ENCODE data around the gene SLC7A10. TPM values are rescaled to one million over a fixed set of nuclear protein-coding genes. Genes with fewer than 3 reads are reported as not detected.

The SLC7A10 gene
- total RNA-seq, 1 donor from 2014 or later = not detected

- Mint-ChIP-seq H3K27ac (no peak overlapping the region), H3K4me3 (ENCODE audit: low read depth) (no peak overlapping the region)
- intact Hi-C loops (cut with micrococcal nuclease) = no loop called here
Measured at GRCh38 chr19:33240181-33240771, 14.6 kb upstream of the SLC7A10 start.

GRCh38 chr19:33239223-33239975 is 13.7 kb upstream of the SLC7A10 start:
- no peaks in the 10 kb centered on the region for H3K36me3 Mint-ChIP-seq (ENCODE audit: low read depth)
- no peak overlapping the region for H3K4me3 Mint-ChIP-seq (ENCODE audit: low read depth)
- H3K4me1 Mint-ChIP-seq (ENCODE audit: low read depth) = peaks cover 3% of the 10 kb centered on the region
- H3K27ac Mint-ChIP-seq = no peak overlapping the region
- DNase-seq (ENCODE audit: low spot score) = no peak
- H3K9me3 Mint-ChIP-seq = no peaks in the 10 kb centered on the region
- no peaks in the 10 kb centered on the region for H3K27me3 Mint-ChIP-seq (ENCODE audit: low read depth)
- intact Hi-C loops (cut with micrococcal nuclease) = no loop called here

More at GRCh38 chr19:33240181-33240771, 14.6 kb upstream of the SLC7A10 start:
- Mint-ChIP-seq H3K4me1 (ENCODE audit: low read depth) (peaks cover 3% of the 10 kb centered on the region), H3K9me3 (peaks cover 3% of the 10 kb centered on the region), H3K27me3 (ENCODE audit: low read depth) (no peaks in the 10 kb centered on the region), H3K36me3 (ENCODE audit: low read depth) (no peaks in the 10 kb centered on the region)
- DNase-seq (ENCODE audit: low spot score) = no peak

- Mint-ChIP-seq H3K4me3 (ENCODE audit: low read depth) (no peak overlapping the region), H3K27me3 (ENCODE audit: low read depth) (no peaks in the 10 kb centered on the region)
- intact Hi-C loops (cut with micrococcal nuclease) = no loop called here
Measured at GRCh38 chr19:33238481-33239149, 13.0 kb upstream of the SLC7A10 start.

GRCh38 chr19:33236696-33237390 is 11.2 kb upstream of the SLC7A10 start:
- DNase-seq (ENCODE audit: low spot score) = no peak
- H3K4me1 Mint-ChIP-seq (ENCODE audit: low read depth) = peaks cover 3% of the 10 kb centered on the region
- H3K4me3 Mint-ChIP-seq (ENCODE audit: low read depth) = no peak overlapping the region
- intact Hi-C loops (cut with micrococcal nuclease) = no loop called here
- H3K27me3 Mint-ChIP-seq (ENCODE audit: low read depth) = no peaks in the 10 kb centered on the region
- H3K9me3 Mint-ChIP-seq = no peaks in the 10 kb centered on the region
- no peaks in the 10 kb centered on the region for H3K36me3 Mint-ChIP-seq (ENCODE audit: low read depth)
- H3K27ac Mint-ChIP-seq = no peak overlapping the region

More at GRCh38 chr19:33238481-33239149, 13.0 kb upstream of the SLC7A10 start:
- H3K27ac Mint-ChIP-seq = no peak overlapping the region
- DNase-seq (ENCODE audit: low spot score) = no peak
- H3K36me3 Mint-ChIP-seq (ENCODE audit: low read depth) = no peaks in the 10 kb centered on the region
- H3K4me1 Mint-ChIP-seq (ENCODE audit: low read depth) = peaks cover 3% of the 10 kb centered on the region
- H3K9me3 Mint-ChIP-seq = no peaks in the 10 kb centered on the region

GRCh38 chr19:33235996-33236350 is 10.3 kb upstream of the SLC7A10 start:
- intact Hi-C loops (cut with micrococcal nuclease) = loop anchor here (1.0 to 2.0 kb wide), 2 partner anchors 67 to 170 kb away; partner anchors contain the start of gene CEBPA
- Mint-ChIP-seq H3K27me3 (ENCODE audit: low read depth) (no peaks in the 10 kb centered on the region), H3K9me3 (no peaks in the 10 kb centered on the region), H3K4me1 (ENCODE audit: low read depth) (peaks cover 3% of the 10 kb centered on the region), H3K4me3 (ENCODE audit: low read depth) (no peak overlapping the region), H3K36me3 (ENCODE audit: low read depth) (no peaks in the 10 kb centered on the region), H3K27ac (no peak overlapping the region)
- DNase-seq (ENCODE audit: low spot score) = no peak

- peak; percentile 59 for DNase-seq (ENCODE audit: low spot score)
- intact Hi-C loops (cut with micrococcal nuclease) = loop anchor here (1.0 to 2.0 kb wide), 2 partner anchors 67 to 171 kb away; partner anchors contain the start of gene CEBPA
- H3K27ac Mint-ChIP-seq = no peak overlapping the region
- H3K27me3 Mint-ChIP-seq (ENCODE audit: low read depth) = peaks cover 3% of the 10 kb centered on the region
- no peaks in the 10 kb centered on the region for H3K9me3 Mint-ChIP-seq
- no peaks in the 10 kb centered on the region for H3K36me3 Mint-ChIP-seq (ENCODE audit: low read depth)
- no peak overlapping the region for H3K4me3 Mint-ChIP-seq (ENCODE audit: low read depth)
- peaks cover 3% of the 10 kb centered on the region for H3K4me1 Mint-ChIP-seq (ENCODE audit: low read depth)
Measured at GRCh38 chr19:33235269-33235995, 9.8 kb upstream of the SLC7A10 start.

GRCh38 chr19:33234736-33235135 is 9.1 kb upstream of the SLC7A10 start:
- DNase-seq (ENCODE audit: low spot score) = no peak
- Mint-ChIP-seq H3K4me1 (ENCODE audit: low read depth) (peaks cover 3% of the 10 kb centered on the region), H3K27ac (no peak overlapping the region), H3K4me3 (ENCODE audit: low read depth) (no peak overlapping the region), H3K36me3 (ENCODE audit: low read depth) (no peaks in the 10 kb centered on the region), H3K9me3 (no peaks in the 10 kb centered on the region), H3K27me3 (ENCODE audit: low read depth) (peaks cover 4% of the 10 kb centered on the region)
- intact Hi-C loops (cut with micrococcal nuclease) = loop anchor here (1.0 to 2.0 kb wide), 2 partner anchors 68 to 172 kb away; partner anchors contain the start of gene CEBPA

- Mint-ChIP-seq H3K36me3 (ENCODE audit: low read depth) (no peaks in the 10 kb centered on the region), H3K27me3 (ENCODE audit: low read depth) (peaks cover 5% of the 10 kb centered on the region), H3K4me1 (ENCODE audit: low read depth) (peaks cover 3% of the 10 kb centered on the region), H3K4me3 (ENCODE audit: low read depth) (no peak overlapping the region), H3K9me3 (no peaks in the 10 kb centered on the region), H3K27ac (no peak overlapping the region)
- no peak for DNase-seq (ENCODE audit: low spot score)
- intact Hi-C loops (cut with micrococcal nuclease) = loop anchor here (2.0 kb wide), 1 partner anchor 69 kb away; the partner anchor contains the start of gene CEBPA
Measured at GRCh38 chr19:33234092-33234491, 8.4 kb upstream of the SLC7A10 start.

GRCh38 chr19:33233056-33233873 is 7.6 kb upstream of the SLC7A10 start:
- Mint-ChIP-seq H3K36me3 (ENCODE audit: low read depth) (peaks cover 4% of the 10 kb centered on the region), H3K4me1 (ENCODE audit: low read depth) (peaks cover 3% of the 10 kb centered on the region), H3K27me3 (ENCODE audit: low read depth) (peaks cover 11% of the 10 kb centered on the region), H3K27ac (no peak overlapping the region), H3K9me3 (peaks cover 6% of the 10 kb centered on the region), H3K4me3 (ENCODE audit: low read depth) (no peak overlapping the region)
- DNase-seq (ENCODE audit: low spot score) = no peak
- intact Hi-C loops (cut with micrococcal nuclease) = no loop called here

- intact Hi-C loops (cut with micrococcal nuclease) = no loop called here
- no peak for DNase-seq (ENCODE audit: low spot score)
Measured at GRCh38 chr19:33232656-33233055, 7.0 kb upstream of the SLC7A10 start.

GRCh38 chr19:33231511-33231910 is 5.9 kb upstream of the SLC7A10 start:
- peaks cover 3% of the 10 kb centered on the region for H3K4me1 Mint-ChIP-seq (ENCODE audit: low read depth)
- intact Hi-C loops (cut with micrococcal nuclease) = no loop called here
- H3K9me3 Mint-ChIP-seq = peaks cover 17% of the 10 kb centered on the region
- no peak overlapping the region for H3K27ac Mint-ChIP-seq
- no peak for DNase-seq (ENCODE audit: low spot score)
- peaks cover 23% of the 10 kb centered on the region for H3K27me3 Mint-ChIP-seq (ENCODE audit: low read depth)
- no peak overlapping the region for H3K4me3 Mint-ChIP-seq (ENCODE audit: low read depth)
- H3K36me3 Mint-ChIP-seq (ENCODE audit: low read depth) = peaks cover 11% of the 10 kb centered on the region

More at GRCh38 chr19:33232656-33233055, 7.0 kb upstream of the SLC7A10 start:
- H3K36me3 Mint-ChIP-seq (ENCODE audit: low read depth) = peaks cover 7% of the 10 kb centered on the region
- peaks cover 16% of the 10 kb centered on the region for H3K27me3 Mint-ChIP-seq (ENCODE audit: low read depth)
- H3K4me3 Mint-ChIP-seq (ENCODE audit: low read depth) = no peak overlapping the region
- H3K4me1 Mint-ChIP-seq (ENCODE audit: low read depth) = peaks cover 3% of the 10 kb centered on the region
- H3K9me3 Mint-ChIP-seq = peaks cover 12% of the 10 kb centered on the region
- no peak overlapping the region for H3K27ac Mint-ChIP-seq
